Motor neuron (in vitro differentiated cells): ENCODE data around the gene ABCB7. TPM values are rescaled to one million over a fixed set of nuclear protein-coding genes. Genes with fewer than 3 reads are reported as not detected.
"Not testable (repeated sequence)": the region's sequence is repeated elsewhere in the genome, so short reads cannot be mapped to it uniquely, and the experiment has no call there.

Source experiments
- ATAC-seq, 8 experiments: fragments of 200-7000 bp; cut with Tn5 transposase; replicated peaks in 6 of 8; 2 replicates each; pipeline ENCODE4 v1.8.0; 2021; ENCODE audit warnings: mild to moderate bottlenecking in 8 of 8, moderate library complexity in 8 of 8
- H3K27ac ChIP-seq, 2 donors: fragments of 250-450 bp; sonication (Bioruptor Pico); 2 replicates each; pipeline ENCODE4 v1.9.0; 2021; ENCODE audit warnings: antibody characterized with exemption in 2 of 2, mild to moderate bottlenecking in 2 of 2, moderate library complexity in 1 of 2
- H3K4me1 ChIP-seq, 2 donors: fragments of 250-450 bp; sonication (Bioruptor Pico); replicated peaks in 1 of 2; 2 replicates each; pipeline ENCODE4 v1.6.1; 2021; ENCODE audit warnings: antibody characterized with exemption in 2 of 2, mild to moderate bottlenecking in 2 of 2, moderate library complexity in 1 of 2
- H3K4me3 ChIP-seq, 5 donors: fragments of 250-450 bp; sonication (Bioruptor Pico); 2 replicates each; pipeline ENCODE4 v1.9.0; 2021; ENCODE audit warnings: antibody characterized with exemption in 5 of 5, mild to moderate bottlenecking in 5 of 5, moderate library complexity in 4 of 5
- WGBS, 10 experiments: fragments of 450-650 bp; shearing (Covaris generic); methylation state at CpG; one replicate each; pipeline ENCODE4 v1.0.0; 2022; 5-methylcytosine and 5-hydroxymethylcytosine counted together
- in situ Hi-C, 9 experiments: fragments of 400-800 bp; cut with MboI; loops; one replicate each; pipeline ENCODE4 v1.15.0; 2021; ENCODE audit warnings: low sequenced_read_pairs in 9 of 9, low pct_unique_long_range_greater_than_20kb in 2 of 9; ENCODE audit not compliant: unreplicated experiment in 9 of 9
- total RNA-seq, 8 experiments: library from RNA; unstranded; fragments of 300-600 nt; gene quantifications; 2 replicates each; pipeline versions ENCODE4 v1.2.3 to v1.2.4, GENCODE V29; 2022

ABCB7 gene
- total RNA-seq, 8 experiments from 2014 or later, result 17.8 to 34.3 (median 21.9) TPM

GRCh38 chrX:75131973-75132627 is 24.0 kb downstream of the ABCB7 start:
- Histone ChIP-seq H3K4me1 (no peaks in the 10 kb centered on the region), H3K27ac (no peak overlapping the region), H3K4me3 (no peak overlapping the region)
- 40 to 85% methylated on average over 1 to 2 of the region's 9 CpGs; no CpG with 5 or more reads in 8 of the 10 experiments for WGBS, 10 experiments
- in situ Hi-C loops, result no loop called here
- ATAC-seq, result no peak

GRCh38 chrX:75129069-75129468 is 27.0 kb downstream of the ABCB7 start:
- H3K4me3 ChIP-seq, ATAC-seq, H3K4me1 ChIP-seq, H3K27ac ChIP-seq, in situ Hi-C loops: not testable (repeated sequence)
- 80% methylated on average over 1 of the region's 4 CpGs; no CpG with 5 or more reads in 9 of the 10 experiments for WGBS, 10 experiments

GRCh38 chrX:75118296-75118695 is 37.8 kb downstream of the ABCB7 start:
- in situ Hi-C loops, result no loop called here
- no peak overlapping the region for H3K4me3 ChIP-seq
- no peaks in the 10 kb centered on the region for H3K4me1 ChIP-seq
- WGBS, 10 experiments, result 27 to 100% (median 67%) methylated on average over 1 to 2 of the region's 2 CpGs; no CpG with 5 or more reads in 6 of the 10 experiments
- H3K27ac ChIP-seq, result no peak overlapping the region
- no peak for ATAC-seq

DNA sequence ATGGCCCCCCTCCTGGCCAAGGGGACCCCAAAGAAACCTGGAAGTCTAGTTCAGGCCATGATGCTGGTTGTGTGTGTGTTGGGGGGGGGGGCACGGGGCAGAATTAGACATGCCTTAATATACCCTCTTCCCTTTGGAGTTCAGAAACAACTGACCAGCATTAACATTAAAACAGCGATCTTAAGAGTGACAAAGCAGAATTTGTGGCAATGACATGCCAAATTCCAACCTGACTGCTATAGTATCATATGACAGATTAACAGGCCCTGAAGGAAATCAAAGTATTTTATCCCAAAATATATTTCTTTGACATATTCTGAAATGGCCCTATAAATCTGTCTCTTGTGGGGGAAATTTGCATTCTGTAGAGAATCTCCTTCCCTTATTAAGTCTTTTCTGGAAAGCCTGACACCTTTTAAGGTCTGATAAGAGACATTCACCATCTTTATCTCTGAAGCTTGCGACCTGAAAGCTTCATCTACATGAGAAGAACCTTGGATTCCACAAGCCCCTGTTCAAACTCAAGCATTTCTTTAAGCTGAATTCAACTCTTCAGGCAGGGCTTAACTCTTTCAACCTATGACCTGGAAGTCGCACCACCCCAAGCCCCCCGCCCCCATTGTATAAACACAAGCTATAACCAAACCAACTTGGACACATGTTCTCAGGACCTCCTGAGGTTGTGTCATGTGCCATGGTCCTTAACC is 40.2 kb downstream of the ABCB7 start:
- in situ Hi-C loops, result no loop called here
- Histone ChIP-seq H3K4me1 (no peaks in the 10 kb centered on the region), H3K4me3 (no peak overlapping the region), H3K27ac (no peak overlapping the region)
- WGBS, 10 experiments, result 36 to 100% (median 80%) methylated on average over 1 to 4 of the region's 5 CpGs; no CpG with 5 or more reads in 4 of the 10 experiments
- ATAC-seq, result no peak

GRCh38 chrX:75114638-75115037 is 41.4 kb downstream of the ABCB7 start:
- ATAC-seq, result no peak
- H3K4me3 ChIP-seq, result no peak overlapping the region
- H3K4me1 ChIP-seq, result no peaks in the 10 kb centered on the region
- no peak overlapping the region for H3K27ac ChIP-seq
- in situ Hi-C loops, result no loop called here
- 60 to 100% (median 95%) methylated on average over 1 to 3 of the region's 3 CpGs; no CpG with 5 or more reads in 7 of the 10 experiments for WGBS, 10 experiments

- Histone ChIP-seq H3K27ac (no peak overlapping the region), H3K4me3 (no peak overlapping the region), H3K4me1 (no peaks in the 10 kb centered on the region)
- 46 to 100% (median 90%) methylated on average over 1 of the region's 1 CpG; no CpG with 5 or more reads in 6 of the 10 experiments for WGBS, 10 experiments
- in situ Hi-C loops, result no loop called here
- no peak for ATAC-seq
These were observed 42.4 kb downstream of the ABCB7 start for GRCh38 chrX:75113664-75114063.

GRCh38 chrX:75107863-75108509 is 48.1 kb downstream of the ABCB7 start:
- 63% methylated on average over 3 of the region's 6 CpGs; no CpG with 5 or more reads in 9 of the 10 experiments for WGBS, 10 experiments
- no peak overlapping the region for H3K27ac ChIP-seq
- no peak for ATAC-seq

GRCh38 chrX:75106772-75107171 is 49.3 kb downstream of the ABCB7 start:
- 20 to 94% methylated on average over 2 to 3 of the region's 10 CpGs; no CpG with 5 or more reads in 8 of the 10 experiments for WGBS, 10 experiments
- Histone ChIP-seq H3K4me1 (no peaks in the 10 kb centered on the region), H3K4me3 (no peak overlapping the region), H3K27ac (no peak overlapping the region)
- in situ Hi-C loops, result no loop called here
- ATAC-seq, result no peak

More at GRCh38 chrX:75107863-75108509, 48.1 kb downstream of the ABCB7 start:
- in situ Hi-C loops, result no loop called here
- no peak overlapping the region for H3K4me3 ChIP-seq
- no peaks in the 10 kb centered on the region for H3K4me1 ChIP-seq

GRCh38 chrX:75096331-75096730 is 59.8 kb downstream of the ABCB7 start:
- 63 to 100% (median 80%) methylated on average over 1 of the region's 1 CpG; no CpG with 5 or more reads in 5 of the 10 experiments for WGBS, 10 experiments
- in situ Hi-C loops, result no loop called here
- Histone ChIP-seq H3K27ac (no peak overlapping the region), H3K4me3 (no peak overlapping the region), H3K4me1 (no peaks in the 10 kb centered on the region)
- no peak for ATAC-seq

DNA sequence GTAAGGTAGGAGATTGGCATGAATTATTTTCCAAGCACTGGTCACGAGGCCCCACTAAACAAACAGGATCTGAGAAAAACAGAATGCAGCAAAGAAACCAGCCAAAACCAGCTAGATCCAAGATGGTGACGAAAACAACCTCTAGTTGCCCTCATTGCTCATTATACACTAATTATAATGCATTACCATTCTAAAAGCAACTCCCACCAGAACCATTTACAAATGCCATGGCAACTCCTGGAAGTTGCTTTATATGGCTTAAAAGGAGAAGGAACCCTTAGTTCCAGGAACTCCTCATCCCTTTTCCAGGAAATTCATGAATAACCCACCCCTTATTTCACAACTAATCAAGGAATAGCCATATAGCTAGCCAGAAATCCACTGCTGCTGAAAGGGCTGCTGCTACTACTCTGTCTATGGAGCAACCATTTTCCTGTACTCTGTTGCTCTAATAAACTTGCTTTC is 69.3 kb downstream of the ABCB7 start:
- Histone ChIP-seq H3K27ac (no peak overlapping the region), H3K4me3 (no peak overlapping the region), H3K4me1 (no peaks in the 10 kb centered on the region)
- 40 to 80% (median 71%) methylated on average over 1 to 2 of the region's 2 CpGs; no CpG with 5 or more reads in 5 of the 10 experiments for WGBS, 10 experiments
- in situ Hi-C loops, result no loop called here
- ATAC-seq, result peak in 7 of 8 experiments; percentile 17 to 96 (median 86)

- Histone ChIP-seq H3K27ac (no peak overlapping the region), H3K4me3 (no peak overlapping the region), H3K4me1 (no peaks in the 10 kb centered on the region)
- no peak for ATAC-seq
- in situ Hi-C loops, result no loop called here
These were observed 71.3 kb downstream of the ABCB7 start for GRCh38 chrX:75084757-75085156.

DNA sequence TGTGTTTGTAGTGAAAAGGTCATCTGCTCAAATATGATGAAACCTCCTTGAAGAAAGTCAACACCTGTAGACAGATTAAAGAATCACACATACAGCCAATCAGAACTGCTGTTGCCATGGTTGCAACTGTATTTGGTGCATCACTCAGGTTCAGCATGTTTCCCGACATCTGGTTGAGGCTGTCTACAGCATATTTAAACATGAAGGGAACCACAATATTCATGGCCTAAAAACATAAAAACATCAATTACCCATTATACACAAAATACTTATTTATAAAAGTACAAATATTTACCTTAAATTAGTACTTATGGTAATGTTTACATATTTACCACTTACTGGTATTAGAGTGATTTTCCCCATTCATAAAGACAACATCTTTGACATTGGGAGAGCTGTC is 79.7 kb downstream of the ABCB7 start:
- ATAC-seq, result peak in 1 of 8 experiments; percentile 31
- Histone ChIP-seq H3K4me1 (no peaks in the 10 kb centered on the region), H3K27ac (no peak overlapping the region), H3K4me3 (no peak overlapping the region)
- WGBS, 10 experiments, result 67 to 86% methylated on average over 1 of the region's 1 CpG; no CpG with 5 or more reads in 8 of the 10 experiments
- in situ Hi-C loops, result no loop called here

GRCh38 chrX:75074475-75074874 is 81.6 kb downstream of the ABCB7 start:
- Histone ChIP-seq H3K4me1 (no peaks in the 10 kb centered on the region), H3K4me3 (no peak overlapping the region), H3K27ac (no peak overlapping the region)
- in situ Hi-C loops, result no loop called here
- WGBS, 10 experiments, result 88% methylated on average over 1 of the region's 1 CpG; no CpG with 5 or more reads in 9 of the 10 experiments
- ATAC-seq, result no peak
